ENCODE data around the gene GNE.

DNA sequence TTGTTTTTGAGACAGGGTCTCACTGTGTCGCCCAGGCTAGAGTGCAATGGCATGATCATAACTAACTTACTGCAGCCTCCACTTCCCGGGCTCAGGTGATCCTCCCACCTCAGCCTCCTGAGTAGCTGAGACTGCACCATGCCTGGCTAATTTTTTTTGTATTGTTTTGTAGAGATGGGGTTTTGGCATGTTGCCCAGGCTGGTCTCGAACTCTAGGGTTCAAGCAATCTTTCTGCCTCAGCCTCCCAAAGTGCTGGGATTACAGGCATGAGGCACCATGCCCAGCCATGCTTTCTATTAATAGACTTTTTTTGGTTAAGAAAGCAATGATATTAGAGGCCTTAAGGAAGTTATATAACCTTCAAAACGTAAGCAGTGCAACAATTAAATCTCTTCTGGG is 44.3 kb downstream of the GNE start:
- no peak for TF ChIP-seq POLR2A (IDR thresholded peaks at IDR 0.05)
- TF ChIP-seq, protein P1, sequence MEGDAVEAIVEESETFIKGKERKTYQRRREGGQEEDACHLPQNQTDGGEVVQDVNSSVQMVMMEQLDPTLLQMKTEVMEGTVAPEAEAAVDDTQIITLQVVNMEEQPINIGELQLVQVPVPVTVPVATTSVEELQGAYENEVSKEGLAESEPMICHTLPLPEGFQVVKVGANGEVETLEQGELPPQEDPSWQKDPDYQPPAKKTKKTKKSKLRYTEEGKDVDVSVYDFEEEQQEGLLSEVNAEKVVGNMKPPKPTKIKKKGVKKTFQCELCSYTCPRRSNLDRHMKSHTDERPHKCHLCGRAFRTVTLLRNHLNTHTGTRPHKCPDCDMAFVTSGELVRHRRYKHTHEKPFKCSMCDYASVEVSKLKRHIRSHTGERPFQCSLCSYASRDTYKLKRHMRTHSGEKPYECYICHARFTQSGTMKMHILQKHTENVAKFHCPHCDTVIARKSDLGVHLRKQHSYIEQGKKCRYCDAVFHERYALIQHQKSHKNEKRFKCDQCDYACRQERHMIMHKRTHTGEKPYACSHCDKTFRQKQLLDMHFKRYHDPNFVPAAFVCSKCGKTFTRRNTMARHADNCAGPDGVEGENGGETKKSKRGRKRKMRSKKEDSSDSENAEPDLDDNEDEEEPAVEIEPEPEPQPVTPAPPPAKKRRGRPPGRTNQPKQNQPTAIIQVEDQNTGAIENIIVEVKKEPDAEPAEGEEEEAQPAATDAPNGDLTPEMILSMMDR (IDR thresholded peaks at IDR 0.05) = no peak
